Measurements from ENCODE around the gene GLTPD2.

The GLTPD2 gene

GRCh38 chr17:4744999-4745969 lies 43.5 kb upstream of the GLTPD2 start:
- Histone ChIP-seq H3K27ac (ENCODE audit: insufficient read depth, low read length, poor library complexity, severe bottlenecking) (no peak overlapping the region), H3K27me3 (replicated peaks; ENCODE audit: control insufficient read depth, insufficient read depth, low read length, poor library complexity, severe bottlenecking) (peaks cover 4% of the 10 kb centered on the region), H3K36me3 (ENCODE audit: control insufficient read depth, insufficient read depth, low read length) (no peaks in the 10 kb centered on the region), H3K4me1 (ENCODE audit: control insufficient read depth, insufficient read depth, low read length, poor library complexity, severe bottlenecking) (peaks cover 4% of the 10 kb centered on the region), H3K9me3 (ENCODE audit: control insufficient read depth, low read length) (no peaks in the 10 kb centered on the region), H3K4me3 (ENCODE audit: insufficient read depth, low read depth, low read length, poor library complexity, severe bottlenecking) (no peak overlapping the region)
- DNase-seq: no peak

DNA sequence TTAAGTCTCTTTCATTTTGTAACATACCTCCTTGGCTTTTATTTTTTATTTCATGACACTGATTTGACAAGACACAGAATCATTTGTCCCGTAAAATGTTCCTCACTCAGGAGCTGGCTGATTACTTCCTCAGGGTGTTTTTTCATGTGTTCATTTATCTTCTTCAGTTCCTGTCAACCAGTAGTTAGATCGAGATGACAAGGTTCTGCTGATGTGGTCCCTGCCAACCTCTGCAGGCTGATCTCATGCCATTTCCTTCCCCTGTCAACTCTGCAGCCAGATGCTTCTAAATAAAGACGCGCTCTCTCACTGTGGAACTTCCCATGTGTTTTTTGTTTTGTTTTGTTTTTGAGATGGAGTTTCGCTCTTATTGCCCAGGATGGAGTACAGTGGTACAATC lies 40.9 kb upstream of the GLTPD2 start:
- DNase-seq: no peak
- Histone ChIP-seq H3K9me3 (ENCODE audit: control insufficient read depth, low read length) (no peaks in the 10 kb centered on the region), H3K27me3 (replicated peaks; ENCODE audit: control insufficient read depth, insufficient read depth, low read length, poor library complexity, severe bottlenecking) (no peaks in the 10 kb centered on the region), H3K4me1 (ENCODE audit: control insufficient read depth, insufficient read depth, low read length, poor library complexity, severe bottlenecking) (peaks cover 3% of the 10 kb centered on the region), H3K27ac (ENCODE audit: insufficient read depth, low read length, poor library complexity, severe bottlenecking) (no peak overlapping the region), H3K36me3 (ENCODE audit: control insufficient read depth, insufficient read depth, low read length) (no peaks in the 10 kb centered on the region), H3K4me3 (ENCODE audit: insufficient read depth, low read depth, low read length, poor library complexity, severe bottlenecking) (peak overlapping the region; percentile 19)

GRCh38 chr17:4748686-4749085 lies 40.1 kb upstream of the GLTPD2 start:
- Histone ChIP-seq H3K27ac (ENCODE audit: insufficient read depth, low read length, poor library complexity, severe bottlenecking) (no peak overlapping the region), H3K4me1 (ENCODE audit: control insufficient read depth, insufficient read depth, low read length, poor library complexity, severe bottlenecking) (peaks cover 3% of the 10 kb centered on the region), H3K36me3 (ENCODE audit: control insufficient read depth, insufficient read depth, low read length) (no peaks in the 10 kb centered on the region), H3K9me3 (ENCODE audit: control insufficient read depth, low read length) (no peaks in the 10 kb centered on the region), H3K27me3 (replicated peaks; ENCODE audit: control insufficient read depth, insufficient read depth, low read length, poor library complexity, severe bottlenecking) (no peaks in the 10 kb centered on the region), H3K4me3 (ENCODE audit: insufficient read depth, low read depth, low read length, poor library complexity, severe bottlenecking) (no peak overlapping the region)
- no peak for DNase-seq

- peaks cover 3% of the 10 kb centered on the region for H3K4me1 ChIP-seq (ENCODE audit: control insufficient read depth, insufficient read depth, low read length, poor library complexity, severe bottlenecking)
- DNase-seq: no peak
- H3K27me3 ChIP-seq (replicated peaks; ENCODE audit: control insufficient read depth, insufficient read depth, low read length, poor library complexity, severe bottlenecking): no peaks in the 10 kb centered on the region
- H3K9me3 ChIP-seq (ENCODE audit: control insufficient read depth, low read length): no peaks in the 10 kb centered on the region
- H3K36me3 ChIP-seq (ENCODE audit: control insufficient read depth, insufficient read depth, low read length): no peaks in the 10 kb centered on the region
- H3K27ac ChIP-seq (ENCODE audit: insufficient read depth, low read length, poor library complexity, severe bottlenecking): no peak overlapping the region
- no peak overlapping the region for H3K4me3 ChIP-seq (ENCODE audit: insufficient read depth, low read depth, low read length, poor library complexity, severe bottlenecking)
These were observed 38.2 kb upstream of the GLTPD2 start for GRCh38 chr17:4750606-4751005.

GRCh38 chr17:4751932-4752331 lies 36.8 kb upstream of the GLTPD2 start:
- no peak for DNase-seq
- peaks cover 3% of the 10 kb centered on the region for H3K4me1 ChIP-seq (ENCODE audit: control insufficient read depth, insufficient read depth, low read length, poor library complexity, severe bottlenecking)

GRCh38 chr17:4753392-4753791 lies 35.4 kb upstream of the GLTPD2 start:
- Histone ChIP-seq H3K27me3 (replicated peaks; ENCODE audit: control insufficient read depth, insufficient read depth, low read length, poor library complexity, severe bottlenecking) (no peaks in the 10 kb centered on the region), H3K36me3 (ENCODE audit: control insufficient read depth, insufficient read depth, low read length) (no peaks in the 10 kb centered on the region), H3K9me3 (ENCODE audit: control insufficient read depth, low read length) (no peaks in the 10 kb centered on the region), H3K27ac (ENCODE audit: insufficient read depth, low read length, poor library complexity, severe bottlenecking) (no peak overlapping the region), H3K4me1 (ENCODE audit: control insufficient read depth, insufficient read depth, low read length, poor library complexity, severe bottlenecking) (peaks cover 1% of the 10 kb centered on the region), H3K4me3 (ENCODE audit: insufficient read depth, low read depth, low read length, poor library complexity, severe bottlenecking) (no peak overlapping the region)
- DNase-seq: no peak

More at GRCh38 chr17:4751932-4752331, 36.8 kb upstream of the GLTPD2 start:
- Histone ChIP-seq H3K27ac (ENCODE audit: insufficient read depth, low read length, poor library complexity, severe bottlenecking) (no peak overlapping the region), H3K27me3 (replicated peaks; ENCODE audit: control insufficient read depth, insufficient read depth, low read length, poor library complexity, severe bottlenecking) (no peaks in the 10 kb centered on the region), H3K36me3 (ENCODE audit: control insufficient read depth, insufficient read depth, low read length) (no peaks in the 10 kb centered on the region), H3K9me3 (ENCODE audit: control insufficient read depth, low read length) (no peaks in the 10 kb centered on the region), H3K4me3 (ENCODE audit: insufficient read depth, low read depth, low read length, poor library complexity, severe bottlenecking) (no peak overlapping the region)

DNA sequence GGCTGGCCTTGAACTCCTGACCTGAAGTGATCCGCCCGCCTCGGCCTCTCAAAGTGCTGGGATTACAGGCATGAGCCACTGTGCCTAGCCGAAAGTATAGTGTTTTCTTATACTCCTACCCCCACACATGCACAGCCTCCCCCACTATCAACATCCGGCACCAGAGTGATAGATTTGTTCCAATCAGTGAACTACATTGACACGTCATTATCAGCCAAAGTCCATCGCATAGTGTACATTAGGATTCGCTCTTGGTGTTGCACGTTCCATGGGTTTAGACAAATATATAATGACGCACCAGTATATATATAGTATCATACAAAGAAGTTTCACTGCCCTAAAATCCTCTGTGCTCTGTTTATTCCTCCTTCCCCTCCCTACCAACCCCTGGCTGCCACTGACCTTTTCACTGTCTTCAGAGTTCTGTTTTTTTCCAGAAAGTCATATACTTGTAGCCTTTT lies 29.0 kb upstream of the GLTPD2 start:
- Histone ChIP-seq H3K27ac (ENCODE audit: insufficient read depth, low read length, poor library complexity, severe bottlenecking) (no peak overlapping the region), H3K9me3 (ENCODE audit: control insufficient read depth, low read length) (no peaks in the 10 kb centered on the region), H3K4me3 (ENCODE audit: insufficient read depth, low read depth, low read length, poor library complexity, severe bottlenecking) (no peak overlapping the region), H3K4me1 (ENCODE audit: control insufficient read depth, insufficient read depth, low read length, poor library complexity, severe bottlenecking) (no peaks in the 10 kb centered on the region), H3K27me3 (replicated peaks; ENCODE audit: control insufficient read depth, insufficient read depth, low read length, poor library complexity, severe bottlenecking) (no peaks in the 10 kb centered on the region), H3K36me3 (ENCODE audit: control insufficient read depth, insufficient read depth, low read length) (no peaks in the 10 kb centered on the region)
- DNase-seq: no peak

- no peaks in the 10 kb centered on the region for H3K9me3 ChIP-seq (ENCODE audit: control insufficient read depth, low read length)
- H3K36me3 ChIP-seq (ENCODE audit: control insufficient read depth, insufficient read depth, low read length): no peaks in the 10 kb centered on the region
- no peak overlapping the region for H3K4me3 ChIP-seq (ENCODE audit: insufficient read depth, low read depth, low read length, poor library complexity, severe bottlenecking)
- H3K4me1 ChIP-seq (ENCODE audit: control insufficient read depth, insufficient read depth, low read length, poor library complexity, severe bottlenecking): no peaks in the 10 kb centered on the region
- no peak for DNase-seq
- no peak overlapping the region for H3K27ac ChIP-seq (ENCODE audit: insufficient read depth, low read length, poor library complexity, severe bottlenecking)
- no peaks in the 10 kb centered on the region for H3K27me3 ChIP-seq (replicated peaks; ENCODE audit: control insufficient read depth, insufficient read depth, low read length, poor library complexity, severe bottlenecking)
These were observed 24.2 kb upstream of the GLTPD2 start for GRCh38 chr17:4764595-4764994.

DNA sequence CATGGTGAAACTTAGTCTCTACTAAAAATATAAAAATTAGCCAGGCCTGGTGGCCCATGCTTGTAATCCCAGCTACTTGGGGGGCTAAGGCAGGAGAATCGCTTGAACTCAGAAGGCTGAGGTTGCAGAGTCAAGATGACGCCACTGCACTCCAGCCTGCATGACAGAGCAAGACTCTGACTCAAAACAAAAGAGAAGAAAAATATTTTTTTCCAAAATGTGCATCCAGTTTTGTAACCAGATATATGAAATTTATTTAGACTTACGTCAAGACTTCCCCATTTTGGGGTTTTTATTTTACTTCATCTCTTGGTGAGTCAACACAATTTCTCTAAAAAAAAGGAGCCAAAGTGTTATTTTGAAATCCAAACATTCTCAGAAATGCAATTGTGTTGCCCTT lies 22.6 kb upstream of the GLTPD2 start:
- no peak overlapping the region for H3K4me3 ChIP-seq (ENCODE audit: insufficient read depth, low read depth, low read length, poor library complexity, severe bottlenecking)
- H3K4me1 ChIP-seq (ENCODE audit: control insufficient read depth, insufficient read depth, low read length, poor library complexity, severe bottlenecking): no peaks in the 10 kb centered on the region
- H3K36me3 ChIP-seq (ENCODE audit: control insufficient read depth, insufficient read depth, low read length): no peaks in the 10 kb centered on the region
- H3K9me3 ChIP-seq (ENCODE audit: control insufficient read depth, low read length): no peaks in the 10 kb centered on the region
- no peak overlapping the region for H3K27ac ChIP-seq (ENCODE audit: insufficient read depth, low read length, poor library complexity, severe bottlenecking)
- DNase-seq: no peak
- no peaks in the 10 kb centered on the region for H3K27me3 ChIP-seq (replicated peaks; ENCODE audit: control insufficient read depth, insufficient read depth, low read length, poor library complexity, severe bottlenecking)

GRCh38 chr17:4766723-4767122 lies 22.0 kb upstream of the GLTPD2 start:
- Histone ChIP-seq H3K36me3 (ENCODE audit: control insufficient read depth, insufficient read depth, low read length) (no peaks in the 10 kb centered on the region), H3K4me3 (ENCODE audit: insufficient read depth, low read depth, low read length, poor library complexity, severe bottlenecking) (no peak overlapping the region), H3K27me3 (replicated peaks; ENCODE audit: control insufficient read depth, insufficient read depth, low read length, poor library complexity, severe bottlenecking) (no peaks in the 10 kb centered on the region), H3K27ac (ENCODE audit: insufficient read depth, low read length, poor library complexity, severe bottlenecking) (no peak overlapping the region), H3K4me1 (ENCODE audit: control insufficient read depth, insufficient read depth, low read length, poor library complexity, severe bottlenecking) (no peaks in the 10 kb centered on the region), H3K9me3 (ENCODE audit: control insufficient read depth, low read length) (no peaks in the 10 kb centered on the region)
- DNase-seq: no peak

Data from effector memory CD4-positive, alpha-beta T cell (primary cell).